Vagina (tissue), 2 donors: ENCODE measurements around the gene COASY. TPM values are rescaled to one million over a fixed set of nuclear protein-coding genes. Genes with fewer than 3 reads are reported as not detected.

Source experiments
- DNase-seq, 2 donors: peaks; one replicate each; pipeline ENCODE4 v3.0.0-alpha.2; 2017; ENCODE audit errors: extremely low spot score in 2 of 2
- H3K27ac ChIP-seq: fragments of 200-600 bp; sonication (generic); one replicate; pipeline ENCODE4 v1.5.1; 2019
- H3K27me3 ChIP-seq: fragments of 200-600 bp; sonication (generic); one replicate; pipeline ENCODE4 v1.5.1; 2019
- H3K36me3 ChIP-seq, 2 donors: fragments of 200-600 bp; sonication (generic); one replicate each; pipeline ENCODE4 v1.5.1; 2017 to 2019
- H3K4me1 ChIP-seq: fragments of 200-600 bp; sonication (generic); one replicate; pipeline ENCODE4 v1.5.1; 2019
- H3K4me3 ChIP-seq, 2 donors: fragments of 200-600 bp; sonication (generic); 1 replicate in 1 of 2; 2 replicates in 1 of 2; pipeline ENCODE4 v1.5.1; 2016 to 2019
- H3K9me3 ChIP-seq: fragments of 200-600 bp; sonication (generic); one replicate; pipeline ENCODE4 v1.5.1; 2019
- POLR2A ChIP-seq, 2 donors: fragments of 450-650 bp; IDR thresholded peaks; one replicate each; pipeline ENCODE4 v1.6.1; 2017; ENCODE audit warnings: antibody characterized with exemption in 2 of 2, mild to moderate bottlenecking in 2 of 2, moderate library complexity in 2 of 2
- POLR2AphosphoS5 ChIP-seq, 2 donors: sonication (generic); formaldehyde crosslinking; IDR thresholded peaks; one replicate each; pipeline ENCODE4 v1.9.0; 2017; ENCODE audit warnings: antibody characterized with exemption in 2 of 2, mild to moderate bottlenecking in 2 of 2, low read depth in 1 of 2; ENCODE audit not compliant: insufficient read depth in 1 of 2
- intact Hi-C: fragments of 100-400 bp; cut with DNase I; formaldehyde crosslinking; loops from one replicate; pipeline ENCODE4 v1.15.1; 2023
- microRNA-seq: library from miRNA; unstranded; fragments of <30 nt; microRNA quantifications from one replicate; pipeline ENCODE4, GENCODE V29; 2017; ENCODE audit warnings: borderline number of aligned reads, borderline replicate concordance
- total RNA-seq: library from RNA; depleted of rRNA; stranded (reverse); fragments of >200 nt; gene quantifications from one replicate; pipeline ENCODE4 v1.2.3, GENCODE V29; 2016
- TF ChIP-seq, protein P1 (sequence below), 3 experiments: fragments of 450-650 bp in 2 of 3; fragments of 200-600 bp in 1 of 3; sonication (generic) in 1 of 3; IDR thresholded peaks; one replicate each; pipeline ENCODE4 v1.5.1; 2017 to 2019; ENCODE audit warnings: antibody characterized with exemption in 3 of 3, mild to moderate bottlenecking in 2 of 3, moderate library complexity in 2 of 3

Gene COASY
- total RNA-seq, 1 donor from 2014 or later = 24.8 TPM

DNA sequence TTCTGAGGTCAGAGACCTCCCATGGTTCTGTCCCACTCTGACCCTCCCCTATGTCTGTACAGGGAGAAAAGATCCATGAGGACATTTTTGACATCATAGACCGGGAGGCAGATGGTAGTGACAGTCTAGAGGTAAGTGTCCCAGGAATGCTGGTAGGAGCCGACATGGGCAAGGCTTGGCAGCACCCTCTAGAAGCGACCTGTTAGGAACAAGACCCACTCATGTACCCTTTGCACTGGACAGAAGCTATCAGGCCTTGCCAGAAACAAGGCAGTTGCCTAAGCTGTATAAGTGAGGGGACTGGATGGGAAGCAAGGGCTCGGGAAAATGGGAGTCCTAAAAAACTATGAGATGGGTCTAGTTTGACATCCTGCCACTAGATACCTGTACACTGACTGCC, 50.1 kb downstream of the COASY start:
- H3K27me3 ChIP-seq = no peaks in the 10 kb centered on the region
- peaks cover 0 to 38% of the 10 kb centered on the region in 2 donors for H3K36me3 ChIP-seq
- H3K4me3 ChIP-seq = no peak overlapping the region
- intact Hi-C loops = no loop called here
- DNase-seq = no peak
- no peaks in the 10 kb centered on the region for H3K9me3 ChIP-seq
- TF ChIP-seq POLR2A (IDR thresholded peaks at IDR 0.05) (no peak), POLR2AphosphoS5 (IDR thresholded peaks at IDR 0.05; ENCODE audit: insufficient read depth in 1 of 2, low read depth in 1 of 2) (no peak)
- TF ChIP-seq, protein P1, sequence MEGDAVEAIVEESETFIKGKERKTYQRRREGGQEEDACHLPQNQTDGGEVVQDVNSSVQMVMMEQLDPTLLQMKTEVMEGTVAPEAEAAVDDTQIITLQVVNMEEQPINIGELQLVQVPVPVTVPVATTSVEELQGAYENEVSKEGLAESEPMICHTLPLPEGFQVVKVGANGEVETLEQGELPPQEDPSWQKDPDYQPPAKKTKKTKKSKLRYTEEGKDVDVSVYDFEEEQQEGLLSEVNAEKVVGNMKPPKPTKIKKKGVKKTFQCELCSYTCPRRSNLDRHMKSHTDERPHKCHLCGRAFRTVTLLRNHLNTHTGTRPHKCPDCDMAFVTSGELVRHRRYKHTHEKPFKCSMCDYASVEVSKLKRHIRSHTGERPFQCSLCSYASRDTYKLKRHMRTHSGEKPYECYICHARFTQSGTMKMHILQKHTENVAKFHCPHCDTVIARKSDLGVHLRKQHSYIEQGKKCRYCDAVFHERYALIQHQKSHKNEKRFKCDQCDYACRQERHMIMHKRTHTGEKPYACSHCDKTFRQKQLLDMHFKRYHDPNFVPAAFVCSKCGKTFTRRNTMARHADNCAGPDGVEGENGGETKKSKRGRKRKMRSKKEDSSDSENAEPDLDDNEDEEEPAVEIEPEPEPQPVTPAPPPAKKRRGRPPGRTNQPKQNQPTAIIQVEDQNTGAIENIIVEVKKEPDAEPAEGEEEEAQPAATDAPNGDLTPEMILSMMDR (IDR thresholded peaks at IDR 0.05) = no peak
- no peak overlapping the region for H3K27ac ChIP-seq
- H3K4me1 ChIP-seq = peaks cover 22% of the 10 kb centered on the region

DNA sequence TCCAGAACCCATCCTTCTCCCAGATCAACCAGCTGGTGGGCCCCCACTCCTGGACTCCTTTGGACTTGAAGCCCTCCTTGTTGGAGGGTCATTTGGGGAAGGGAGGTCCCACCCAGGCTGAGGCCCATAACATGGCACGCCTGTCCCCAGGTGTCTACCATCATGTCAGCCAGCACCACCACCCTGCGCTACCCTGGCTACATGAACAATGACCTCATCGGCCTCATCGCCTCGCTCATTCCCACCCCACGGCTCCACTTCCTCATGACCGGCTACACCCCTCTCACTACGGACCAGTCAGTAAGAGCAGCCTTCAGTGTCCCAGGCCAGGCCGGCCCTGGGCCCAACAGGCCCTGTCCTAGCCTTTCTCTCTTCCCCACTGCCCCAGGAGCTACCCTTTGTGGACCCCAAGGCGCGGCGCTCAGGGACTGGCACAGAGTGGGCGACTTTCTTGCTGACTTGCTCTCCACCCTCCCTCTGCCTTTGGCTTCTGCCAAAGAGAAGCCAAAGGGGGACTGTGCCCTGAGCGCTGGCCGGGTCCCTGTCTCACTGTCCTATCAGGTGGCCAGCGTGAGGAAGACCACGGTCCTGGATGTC, 51.8 kb downstream of the COASY start:
- no peak for TF ChIP-seq POLR2A (IDR thresholded peaks at IDR 0.05)
- no peak for TF ChIP-seq POLR2AphosphoS5 (IDR thresholded peaks at IDR 0.05; ENCODE audit: insufficient read depth in 1 of 2, low read depth in 1 of 2)
- TF ChIP-seq, protein P1 (IDR thresholded peaks at IDR 0.05) = no peak
- Histone ChIP-seq H3K4me3 (no peak overlapping the region), H3K9me3 (no peaks in the 10 kb centered on the region), H3K27ac (no peak overlapping the region), H3K36me3 (peaks cover 0 to 38% of the 10 kb centered on the region in 2 donors), H3K4me1 (peaks cover 16% of the 10 kb centered on the region), H3K27me3 (no peaks in the 10 kb centered on the region)
- DNase-seq = no peak
- intact Hi-C loops = no loop called here

Small RNA genes within 50 kb of the gene (microRNA-seq; reads per million reads assigned to microRNA genes)
- gene MIR5010 = 3.4 reads per million

Other genes with a start within 250 kb of the COASY start
- gene STAT3, start 173.7 kb upstream of the COASY start, total RNA-seq = 210 TPM
- 268 TPM for gene CAVIN1, start 138.9 kb upstream of the COASY start, total RNA-seq
- 72.4 TPM for gene ATP6V0A1, start 103.3 kb upstream of the COASY start, total RNA-seq
- 24.6 TPM for gene NAGLU, start 25.9 kb upstream of the COASY start, total RNA-seq
- 2.0 TPM for gene HSD17B1, start 9.2 kb upstream of the COASY start, total RNA-seq
- gene MLX, start 5.0 kb downstream of the COASY start, total RNA-seq = 33.9 TPM
- 0.98 TPM for gene PSMC3IP, start 15.6 kb downstream of the COASY start, total RNA-seq
- 75.4 TPM for gene RETREG3, start 47.2 kb downstream of the COASY start, total RNA-seq
- 33.9 TPM for gene TUBG1, start 47.5 kb downstream of the COASY start, total RNA-seq
- gene TUBG2, start 97.1 kb downstream of the COASY start, total RNA-seq = 44.7 TPM
- gene PLEKHH3, start 114.8 kb downstream of the COASY start, total RNA-seq = 44.9 TPM
- 3.2 TPM for gene CCR10, start 119.7 kb downstream of the COASY start, total RNA-seq
- 5.9 TPM for gene CNTNAP1, start 120.4 kb downstream of the COASY start, total RNA-seq
- 73.7 TPM for gene EZH1, start 182.9 kb downstream of the COASY start, total RNA-seq
- 27.3 TPM for gene RAMP2, start 199.1 kb downstream of the COASY start, total RNA-seq
- gene VPS25, start 211.3 kb downstream of the COASY start, total RNA-seq = 28.2 TPM
- gene WNK4, start 218.5 kb downstream of the COASY start, total RNA-seq = 1.2 TPM
- gene COA3, start 236.6 kb downstream of the COASY start, total RNA-seq = 89.4 TPM
- not detected for gene CNTD1, start 236.7 kb downstream of the COASY start, total RNA-seq